HCT116 (cell line): ENCODE measurements around the gene RAVER2. TPM values are rescaled to one million over a fixed set of nuclear protein-coding genes. Genes with fewer than 3 reads are reported as not detected.

ENCODE experiments used
- ATAC-seq: fragments of 200-7000 bp; cut with Tn5 transposase; 2 replicates; pipeline ENCODE4 v1.9.1; 2020; ENCODE audit warnings: mild to moderate bottlenecking, moderate library complexity
- BruUV-seq: library from RNA; stranded (reverse); fragments of 400-500 nt; replicated peaks from 2 replicates; lab custom pipeline; 2021; lab: Mats Ljungman, UMichigan
- CTCF ChIA-PET: fragments of 300-600 bp; sonication (Branson Sonifier 250); formaldehyde crosslinking; loops from one replicate; lab custom pipeline; 2021; ENCODE audit warnings: antibody characterized with exemption; lab: Charles Lee
- POLR2A ChIA-PET: fragments of 300-600, 350-600 bp; sonication (Branson Sonifier 250); formaldehyde crosslinking; loops from one replicate; lab custom pipeline; 2021; ENCODE audit warnings: antibody characterized with exemption; lab: Charles Lee
- RAD21 ChIA-PET, 2 experiments: fragments of 300-600 bp; sonication (Branson Sonifier 250); formaldehyde crosslinking; loops; one replicate each; lab custom pipeline; 2023; ENCODE audit warnings: low total read pairs in 2 of 2; ENCODE audit not compliant: uncharacterized antibody in 2 of 2, unreplicated experiment in 2 of 2, low non-redundant PET in 1 of 2; lab: Charles Lee
- DNase-seq: peaks from one replicate; pipeline ENCODE4 v3.0.0-alpha.2; 2010; ENCODE audit warnings: low read depth, low spot score
- H2AFZ ChIP-seq: fragments of 200-600 bp; shearing (Covaris generic), sonication (generic); 2 replicates; pipeline ENCODE4 v1.6.1; 2017; ENCODE audit warnings: low read depth, mixed run types, mixed read lengths, antibody characterized with exemption, low read length; ENCODE audit not compliant: poor library complexity, severe bottlenecking
- H3K27ac ChIP-seq: 2 replicates; pipeline ENCODE4 v1.5.1; 2012; ENCODE audit warnings: low read depth, low read length
- H3K27me3 ChIP-seq: fragments of 200-600 bp; sonication (generic); 2 replicates; pipeline ENCODE4 v1.6.1; 2016; ENCODE audit warnings: mixed run types, low read length, mixed read lengths; ENCODE audit not compliant: insufficient read depth
- H3K36me3 ChIP-seq, 2 experiments: fragments of 200-500 bp in 1 of 2; fragments of 200-600 bp in 1 of 2; sonication (Bioruptor generic) in 1 of 2; sonication (generic) in 1 of 2; 2 replicates each; pipeline versions ENCODE4 v1.5.1 to v1.6.1; 2014 to 2016; ENCODE audit warnings: low read length in 2 of 2, inconsistent platforms in 1 of 2, mixed read lengths in 1 of 2, mixed run types in 1 of 2; ENCODE audit not compliant: insufficient read depth in 2 of 2, control insufficient read depth in 1 of 2
- H3K4me1 ChIP-seq, 2 experiments: fragments of 200-600 bp in 1 of 2; sonication (generic) in 1 of 2; 2 replicates each; pipeline versions ENCODE4 v1.5.1 to v1.6.1; 2012 to 2017; ENCODE audit warnings: low read length in 2 of 2, inconsistent platforms in 1 of 2, mild to moderate bottlenecking in 1 of 2, mixed read lengths in 1 of 2, mixed run types in 1 of 2, moderate library complexity in 1 of 2; ENCODE audit not compliant: insufficient read depth in 2 of 2, control insufficient read depth in 1 of 2
- H3K4me2 ChIP-seq: fragments of 200-600 bp; sonication (generic); 2 replicates; pipeline ENCODE4 v1.6.1; 2017; ENCODE audit warnings: mixed run types, low read length, mixed read lengths
- H3K4me3 ChIP-seq, 2 experiments: fragments of 200-600 bp in 1 of 2; sonication (generic) in 1 of 2; replicated peaks in 1 of 2; 2 replicates each; pipeline ENCODE4 v1.5.1; 2011 to 2016; ENCODE audit warnings: low read length in 2 of 2, control low read depth in 1 of 2, low read depth in 1 of 2, mild to moderate bottlenecking in 1 of 2, mixed read lengths in 1 of 2, mixed run types in 1 of 2
- H3K79me2 ChIP-seq: fragments of 200-600 bp; sonication (generic); 2 replicates; pipeline ENCODE4 v1.6.1; 2017; ENCODE audit warnings: mild to moderate bottlenecking, mixed run types, low read length, moderate library complexity, mixed read lengths; ENCODE audit not compliant: insufficient read depth
- H3K9ac ChIP-seq: fragments of 200-600 bp; sonication (generic); 2 replicates; pipeline ENCODE4 v1.6.1; 2016; ENCODE audit warnings: low read length, mixed read lengths
- H3K9me2 ChIP-seq: fragments of 200-600 bp; sonication (generic), shearing (Covaris generic); 2 replicates; pipeline ENCODE4 v1.6.1; 2017; ENCODE audit warnings: mixed run types, mild to moderate bottlenecking, moderate library complexity; ENCODE audit not compliant: insufficient read depth
- H3K9me3 ChIP-seq, 2 experiments: fragments of 200-500 bp in 1 of 2; fragments of 200-600 bp in 1 of 2; sonication (Bioruptor generic) in 1 of 2; sonication (generic) in 1 of 2; 2 replicates each; pipeline ENCODE4 v1.6.1; 2014 to 2017; ENCODE audit warnings: low read length in 2 of 2, mixed read lengths in 2 of 2, inconsistent platforms in 1 of 2, low read depth in 1 of 2, mild to moderate bottlenecking in 1 of 2, mixed run types in 1 of 2, moderate library complexity in 1 of 2; ENCODE audit not compliant: control insufficient read depth in 1 of 2, insufficient read depth in 1 of 2
- H4K20me1 ChIP-seq: fragments of 200-600 bp; sonication (generic), shearing (Covaris generic); 2 replicates; pipeline ENCODE4 v1.6.1; 2017; ENCODE audit warnings: mixed run types, mild to moderate bottlenecking, moderate library complexity; ENCODE audit not compliant: insufficient read depth
- CBX3 ChIP-seq: IDR thresholded peaks from 2 replicates; pipeline ENCODE4 v1.6.1; 2012; ENCODE audit warnings: low read depth
- CEBPB ChIP-seq: IDR thresholded peaks from 2 replicates; pipeline ENCODE4 v1.6.1; 2012; ENCODE audit warnings: low read depth
- EGR1 ChIP-seq: IDR thresholded peaks from 2 replicates; pipeline ENCODE4 v1.6.1; 2012; ENCODE audit warnings: low read depth
- ELF1 ChIP-seq: IDR thresholded peaks from 2 replicates; pipeline ENCODE4 v1.6.1; 2012; ENCODE audit warnings: low read depth, borderline replicate concordance
- EZH2 ChIP-seq: fragments of 200-600 bp; sonication (generic); IDR thresholded peaks from 2 replicates; pipeline ENCODE4 v1.6.1; 2017; ENCODE audit warnings: antibody characterized with exemption, mixed run types
- EZH2phosphoT487 ChIP-seq: fragments of 200-600 bp; IDR thresholded peaks from 2 replicates; pipeline ENCODE4 v1.6.1; 2018; ENCODE audit warnings: antibody characterized with exemption, borderline replicate concordance
- ZFX ChIP-seq: fragments of 450-650 bp; IDR thresholded peaks from 2 replicates; pipeline ENCODE4 v1.6.1; 2017
- intact Hi-C: fragments of 100-400 bp; cut with micrococcal nuclease; formaldehyde crosslinking; loops from 2 replicates; pipeline ENCODE4 v1.10.0; 2022
- total RNA-seq: library from RNA; stranded (reverse); gene quantifications from one replicate; pipeline ENCODE4 v1.2.1, GENCODE V29; 2021; ENCODE audit not compliant: unreplicated experiment
- TF ChIP-seq, protein P1 (sequence below): IDR thresholded peaks from 2 replicates; pipeline ENCODE4 v1.6.1; 2011; ENCODE audit warnings: mild to moderate bottlenecking, low read length, moderate library complexity; ENCODE audit not compliant: insufficient replicate concordance; ENCODE audit errors: extremely low read depth
- TF ChIP-seq, protein P2 (sequence below): IDR thresholded peaks from 2 replicates; pipeline ENCODE4 v1.6.1; 2012

RAVER2 gene
- total RNA-seq, 1 experiment from 2014 or later: 23.2 TPM

DNA sequence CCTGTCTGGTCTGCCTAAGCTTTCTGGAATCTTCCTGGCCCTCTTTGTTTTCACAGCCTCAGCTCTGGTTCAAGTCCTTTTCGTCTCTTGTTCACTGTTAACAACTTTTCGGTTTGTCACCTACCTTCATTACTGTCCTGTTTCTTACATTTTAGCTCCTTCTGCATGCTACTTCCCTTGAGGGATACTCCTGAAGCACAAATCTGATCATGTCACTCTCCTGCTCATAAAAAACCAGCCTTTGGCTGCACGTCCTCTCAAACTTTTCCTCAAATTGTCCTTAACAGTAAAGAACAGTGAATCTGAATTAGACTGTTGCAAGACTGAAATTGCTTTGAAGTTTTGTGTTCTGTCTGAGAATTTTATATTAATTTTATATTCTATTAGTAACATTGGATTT lies 3.3 kb downstream of the RAVER2 start:
- Histone ChIP-seq H3K27ac (no peak overlapping the region), H3K9me3 (no peaks in the 10 kb centered on the region), H3K79me2 (peaks cover 73% of the 10 kb centered on the region), H3K9me2 (no peaks in the 10 kb centered on the region), H3K36me3 (no peaks in the 10 kb centered on the region), H3K27me3 (no peaks in the 10 kb centered on the region), H2AFZ (no peak overlapping the region), H3K4me3 (no peak overlapping the region), H3K4me2 (no peak overlapping the region), H3K9ac (no peak overlapping the region), H3K4me1 (peaks cover 6 to 21% of the 10 kb centered on the region in 2 experiments; a peak in 2 of 4 replicates), H4K20me1 (no peaks in the 10 kb centered on the region)
- TF ChIP-seq, protein P1, sequence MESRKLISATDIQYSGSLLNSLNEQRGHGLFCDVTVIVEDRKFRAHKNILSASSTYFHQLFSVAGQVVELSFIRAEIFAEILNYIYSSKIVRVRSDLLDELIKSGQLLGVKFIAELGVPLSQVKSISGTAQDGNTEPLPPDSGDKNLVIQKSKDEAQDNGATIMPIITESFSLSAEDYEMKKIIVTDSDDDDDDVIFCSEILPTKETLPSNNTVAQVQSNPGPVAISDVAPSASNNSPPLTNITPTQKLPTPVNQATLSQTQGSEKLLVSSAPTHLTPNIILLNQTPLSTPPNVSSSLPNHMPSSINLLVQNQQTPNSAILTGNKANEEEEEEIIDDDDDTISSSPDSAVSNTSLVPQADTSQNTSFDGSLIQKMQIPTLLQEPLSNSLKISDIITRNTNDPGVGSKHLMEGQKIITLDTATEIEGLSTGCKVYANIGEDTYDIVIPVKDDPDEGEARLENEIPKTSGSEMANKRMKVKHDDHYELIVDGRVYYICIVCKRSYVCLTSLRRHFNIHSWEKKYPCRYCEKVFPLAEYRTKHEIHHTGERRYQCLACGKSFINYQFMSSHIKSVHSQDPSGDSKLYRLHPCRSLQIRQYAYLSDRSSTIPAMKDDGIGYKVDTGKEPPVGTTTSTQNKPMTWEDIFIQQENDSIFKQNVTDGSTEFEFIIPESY: no peak
- no peak for TF ChIP-seq EZH2
- CTCF ChIA-PET: no interaction called here
- no peak for ATAC-seq
- POLR2A ChIA-PET: no interaction called here
- RAD21 ChIA-PET: no interaction called here
- DNase-seq: no peak
- intact Hi-C loops: no loop called here
- no TSS peak for BruUV-seq

DNA sequence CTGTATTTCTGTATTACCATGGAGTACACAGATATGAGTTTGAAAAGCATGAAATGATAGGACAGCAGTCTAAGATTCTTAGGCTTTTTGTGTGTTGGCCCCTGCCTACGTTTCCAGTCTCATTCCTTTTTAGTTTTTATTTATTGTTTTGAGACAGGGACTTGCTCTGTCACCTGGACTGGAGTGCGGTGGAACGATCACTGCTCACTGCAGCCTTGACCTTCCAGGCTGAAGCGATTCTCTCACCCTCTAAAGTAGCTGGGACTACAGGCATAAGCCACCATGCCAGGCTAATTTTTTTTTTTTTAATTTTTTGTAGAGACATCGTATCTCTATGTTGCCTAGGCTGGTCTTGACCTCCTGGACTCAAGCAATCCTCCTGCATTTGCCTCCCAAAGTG lies 3.8 kb downstream of the RAVER2 start:
- RAD21 ChIA-PET: no interaction called here

More for the DNA sequence above, 3.8 kb downstream of the RAVER2 start:
- ATAC-seq (no peak), DNase-seq (no peak)
- Histone ChIP-seq H3K36me3 (no peaks in the 10 kb centered on the region), H3K4me3 (no peak overlapping the region), H3K79me2 (peaks cover 73% of the 10 kb centered on the region), H3K9me2 (no peaks in the 10 kb centered on the region), H2AFZ (no peak overlapping the region), H3K4me2 (no peak overlapping the region), H3K4me1 (peaks cover 3 to 19% of the 10 kb centered on the region in 2 experiments; a peak in 2 of 4 replicates), H3K27me3 (no peaks in the 10 kb centered on the region), H3K9ac (no peak overlapping the region), H3K9me3 (no peaks in the 10 kb centered on the region), H3K27ac (no peak overlapping the region), H4K20me1 (no peaks in the 10 kb centered on the region)
- intact Hi-C loops: no loop called here
- BruUV-seq: no TSS peak
- ChIA-PET CTCF (no interaction called here), POLR2A (no interaction called here)
- TF ChIP-seq CBX3 (no peak), ZFX (no peak), EZH2 (no peak), CEBPB (no peak), EZH2phosphoT487 (no peak), ELF1 (no peak), EGR1 (no peak)
- TF ChIP-seq, protein P2, sequence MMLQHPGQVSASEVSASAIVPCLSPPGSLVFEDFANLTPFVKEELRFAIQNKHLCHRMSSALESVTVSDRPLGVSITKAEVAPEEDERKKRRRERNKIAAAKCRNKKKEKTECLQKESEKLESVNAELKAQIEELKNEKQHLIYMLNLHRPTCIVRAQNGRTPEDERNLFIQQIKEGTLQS: no peak
